NCI-H146 treated with DMSO at 0.1 percent for 48 hours (cell line): Measurements from ENCODE around the gene GNB2.
"Not testable (repeated sequence)": the region's sequence is repeated elsewhere in the genome, so short reads cannot be mapped to it uniquely, and the experiment has no call there.

Experiments used
- DNase-seq: peaks from one replicate; lab custom pipeline; 2025; ENCODE audit not compliant: unreplicated experiment; lab: John Stamatoyannopoulos, UW

The GNB2 gene

DNA sequence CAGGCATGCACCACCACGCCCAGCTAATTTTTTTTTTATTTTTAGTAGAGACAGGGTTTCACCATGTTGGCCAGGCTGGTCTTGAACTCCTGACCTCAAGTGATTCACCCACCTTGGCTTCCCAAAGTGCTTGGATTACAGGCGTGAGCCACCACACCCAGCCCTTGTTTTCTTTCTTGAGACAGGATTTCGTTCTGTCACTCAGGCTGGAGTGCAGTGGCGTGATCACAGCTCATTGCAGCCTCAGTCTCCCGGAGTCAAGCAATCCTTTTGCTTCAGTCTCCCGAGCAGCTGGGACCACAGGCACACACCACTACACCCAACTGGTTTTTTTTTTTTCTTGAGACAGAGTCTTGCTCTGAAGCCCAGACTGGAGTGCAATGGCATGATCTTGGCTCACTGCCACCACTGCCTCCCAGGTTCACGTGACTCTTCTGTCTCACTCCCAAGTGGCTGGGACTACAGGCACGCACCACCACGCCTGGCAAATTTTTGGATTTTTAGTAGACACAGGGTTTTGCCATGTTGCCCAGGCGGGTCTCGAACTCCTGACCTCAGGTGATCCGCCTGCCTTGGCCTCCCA, 11.3 kb upstream of the GNB2 start:
- not testable (repeated sequence) for DNase-seq

DNA sequence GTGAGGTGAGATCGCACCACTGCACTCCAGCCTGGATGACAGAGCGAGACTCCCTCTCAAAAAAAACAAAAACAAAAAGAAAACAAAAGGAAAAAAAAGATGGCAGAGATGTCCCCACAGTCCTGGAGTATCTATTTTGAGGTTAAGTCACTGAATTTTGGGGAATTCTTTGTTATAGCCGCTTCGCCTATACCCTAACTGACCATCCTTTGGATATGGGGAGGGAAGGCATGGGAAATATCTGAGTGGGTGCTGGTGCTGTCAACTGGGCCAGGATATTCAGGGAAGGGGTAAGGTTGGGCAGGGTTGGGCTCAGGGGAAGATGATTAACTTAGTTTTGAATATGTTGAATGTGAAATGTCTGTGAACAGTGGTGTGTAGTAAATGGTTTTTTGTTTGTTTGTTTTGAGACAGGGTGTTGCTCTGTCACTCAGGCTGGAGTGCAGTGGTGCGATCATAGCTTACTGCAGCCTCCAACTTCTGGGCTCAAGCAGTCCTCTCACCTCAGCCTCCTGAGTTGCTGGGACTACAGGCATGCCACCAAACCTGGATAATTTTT, 8.3 kb upstream of the GNB2 start:
- no peak for DNase-seq

DNA sequence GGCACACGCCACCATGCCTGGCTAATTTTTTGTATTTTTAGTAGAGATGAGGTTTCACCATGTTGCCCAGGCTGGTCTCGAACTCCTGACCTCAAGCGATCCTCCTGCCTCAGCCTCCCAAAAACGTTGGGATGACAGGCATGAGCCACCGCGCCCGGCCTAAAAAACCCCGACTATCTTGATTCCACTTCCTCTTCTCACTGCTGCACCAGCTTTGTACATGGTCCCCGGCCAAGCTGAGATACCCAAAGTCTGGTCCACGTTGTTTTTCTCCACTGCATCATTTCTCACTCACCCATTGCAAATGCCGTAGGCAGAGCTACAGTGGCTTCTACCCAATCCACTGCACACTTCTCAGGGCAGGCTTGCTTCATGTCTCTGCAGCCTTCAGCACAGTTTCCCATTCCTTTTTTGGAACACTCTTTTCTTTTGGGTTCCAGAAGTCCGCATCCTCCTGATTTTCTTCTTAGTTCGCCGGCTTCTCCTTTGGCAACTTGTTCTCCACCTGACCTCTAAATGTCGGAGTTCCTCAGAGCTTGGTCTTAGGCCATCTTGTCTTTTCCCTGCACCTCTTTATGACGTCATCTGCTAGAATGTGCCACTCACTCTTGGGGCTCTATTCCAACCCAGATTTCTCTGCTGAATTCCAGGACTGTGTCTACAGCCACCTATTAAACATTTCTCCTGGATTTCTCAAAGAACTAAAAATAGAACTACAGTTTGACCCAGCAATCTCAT, 6.0 kb upstream of the GNB2 start:
- no peak for DNase-seq

DNA sequence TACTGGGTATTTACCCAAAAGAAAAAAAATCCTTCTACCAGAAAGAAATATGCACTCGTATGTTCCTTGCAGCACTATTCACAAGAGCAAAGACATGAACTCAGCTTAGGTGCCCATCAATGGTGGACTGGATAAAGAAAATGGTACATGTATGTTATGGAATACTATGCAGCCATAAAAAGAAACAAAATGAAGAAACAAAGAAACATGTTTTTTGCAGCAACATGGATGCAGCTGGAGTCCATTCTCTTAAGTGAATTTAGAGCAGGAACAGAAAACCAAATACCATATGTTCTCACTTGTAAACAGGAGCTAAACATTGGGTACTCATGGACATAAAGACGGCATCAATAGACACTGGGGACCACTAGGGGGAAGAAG, 5.5 kb upstream of the GNB2 start:
- DNase-seq: no peak

DNA sequence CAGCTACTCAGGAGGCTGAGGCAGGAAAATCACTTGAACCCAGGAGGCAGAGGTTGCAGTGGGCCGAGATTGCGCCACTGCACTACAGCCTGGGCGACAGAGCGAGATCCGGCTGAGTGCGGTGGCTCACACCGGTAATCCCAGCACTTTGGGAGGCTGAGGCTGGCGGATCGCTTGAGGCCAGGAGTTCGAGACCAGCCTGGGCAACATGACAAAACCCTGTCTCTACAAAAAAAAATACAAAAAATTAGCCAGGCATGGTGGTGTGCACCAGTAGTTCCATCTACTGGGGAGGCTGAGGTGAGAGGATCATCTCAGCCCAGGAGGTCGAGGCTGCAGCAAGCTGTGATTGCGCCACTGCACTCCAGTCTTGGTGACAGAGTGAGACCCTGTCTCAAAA, 4.4 kb upstream of the GNB2 start:
- DNase-seq: not testable (repeated sequence)

DNA sequence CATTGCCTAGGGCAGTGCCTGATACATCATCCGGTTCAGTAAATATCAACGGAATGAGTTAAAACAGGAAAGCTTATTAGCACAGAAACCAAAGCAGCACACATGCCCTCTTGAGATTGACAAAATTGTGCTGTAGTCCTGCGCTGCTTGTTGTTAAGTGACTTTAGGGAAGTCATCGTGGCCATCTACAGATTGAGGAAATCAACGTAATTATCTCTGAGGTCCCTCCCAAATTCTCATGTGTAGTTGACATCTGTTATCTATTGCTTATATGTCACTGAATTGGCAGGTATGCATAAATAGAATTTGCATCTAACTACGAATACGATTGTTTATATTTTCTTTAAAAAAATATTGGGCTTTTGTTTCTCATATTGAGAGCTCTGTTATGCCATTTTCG, 3.5 kb upstream of the GNB2 start:
- DNase-seq: no peak

DNA sequence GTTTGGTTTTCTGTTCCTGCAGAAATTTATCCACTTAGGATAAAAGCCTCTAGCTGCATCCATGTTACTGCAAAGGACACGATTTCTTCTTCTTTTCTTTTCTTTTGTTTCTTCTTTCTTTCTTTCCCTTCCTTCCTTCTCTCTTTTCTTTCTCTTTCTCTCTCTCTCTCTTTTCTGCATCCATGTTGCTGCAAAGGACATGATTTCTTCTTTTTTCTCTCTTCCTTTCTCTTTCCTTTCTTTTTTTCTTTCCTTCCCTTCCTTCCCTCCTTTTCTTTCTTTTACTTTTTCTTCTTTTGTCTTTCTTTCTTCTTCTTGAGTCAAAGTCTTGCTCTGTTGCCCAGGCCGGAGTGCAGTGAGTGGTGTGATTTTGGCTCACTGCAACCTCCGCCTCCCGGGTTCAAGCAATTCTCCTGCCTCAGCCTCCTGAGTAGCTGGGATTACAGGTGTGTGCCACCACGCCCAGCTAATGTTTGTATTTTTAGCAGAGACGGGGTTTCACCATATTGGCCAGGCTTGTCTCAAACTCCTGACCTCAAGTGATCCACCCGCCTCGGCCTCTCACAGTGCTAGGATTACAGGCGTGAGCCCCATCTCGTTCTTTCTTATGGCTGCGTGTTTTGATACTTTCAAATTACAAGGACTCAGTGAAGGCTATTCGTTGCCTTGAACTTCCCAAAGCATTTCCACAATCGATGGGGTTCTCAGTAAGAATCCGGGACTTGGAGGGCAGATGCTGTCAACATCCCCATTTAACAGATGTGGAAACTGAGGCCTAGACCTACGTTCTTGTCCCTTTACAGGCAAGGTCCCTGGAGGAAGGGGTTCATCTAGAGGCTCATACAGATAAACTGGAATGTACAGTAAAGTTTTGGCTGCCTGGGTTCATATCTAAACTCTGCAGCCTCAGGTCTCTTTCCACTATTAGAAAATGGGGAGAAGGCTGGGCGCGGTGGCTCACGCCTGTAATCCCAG, 1.9 kb upstream of the GNB2 start:
- DNase-seq: no peak

DNA sequence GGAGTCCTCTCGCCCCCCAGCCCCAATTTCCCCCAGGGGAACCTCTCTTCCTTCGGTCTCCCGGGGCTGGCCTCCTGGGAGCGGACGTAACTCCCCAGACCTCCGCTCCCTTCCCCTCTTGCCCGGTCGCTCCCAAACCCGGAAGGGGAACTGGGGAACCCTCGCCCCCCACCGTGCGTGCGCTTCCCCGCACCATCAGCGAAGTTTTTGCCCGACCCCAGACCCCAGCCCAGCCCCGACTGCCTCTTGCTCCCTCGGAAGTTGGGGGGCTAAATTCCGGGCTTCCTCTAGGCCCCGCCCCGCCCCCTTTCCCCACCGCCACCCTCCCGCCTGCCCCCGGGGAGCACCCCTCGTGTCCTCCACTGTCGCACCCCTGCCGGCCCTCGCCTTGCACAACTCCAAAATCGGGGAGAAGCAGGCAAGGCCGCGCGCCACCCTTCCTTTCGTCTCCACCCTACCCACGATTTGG, 436 bp downstream of the GNB2 start:
- DNase-seq: no peak

DNA sequence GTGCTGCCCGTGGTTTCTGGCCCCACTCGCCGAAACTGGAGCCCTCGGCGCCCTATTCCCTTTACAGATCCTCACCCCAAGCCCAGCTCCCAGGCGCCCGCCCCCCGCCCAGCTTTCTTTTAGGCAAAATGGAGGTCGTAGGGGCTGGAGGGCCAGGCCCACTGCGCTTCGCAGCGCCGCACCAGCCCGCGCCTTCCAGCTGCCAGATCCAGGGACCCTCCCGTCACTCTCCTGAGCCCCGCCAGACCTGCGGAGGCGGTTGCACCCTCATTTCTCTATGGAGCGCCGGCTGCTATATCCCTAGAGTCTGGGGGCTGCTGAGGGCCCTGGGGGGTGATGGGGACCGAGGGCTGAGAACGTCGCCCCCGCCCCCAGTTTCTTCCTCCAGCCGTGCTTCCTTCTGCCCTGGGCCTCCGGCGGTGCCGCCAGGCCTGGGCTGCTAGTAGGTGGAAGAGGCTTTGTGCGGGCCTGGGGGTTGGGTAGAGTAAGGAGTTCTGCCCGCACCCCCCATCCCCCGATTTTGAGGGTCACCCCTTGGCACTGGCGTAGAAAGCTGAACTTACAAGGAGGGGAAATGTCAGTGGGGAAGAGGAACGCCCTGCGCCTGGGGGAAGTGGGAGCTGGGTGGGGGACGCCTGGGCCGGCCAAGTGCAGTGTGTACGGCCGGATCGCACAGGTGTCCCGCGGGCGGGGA, 1.0 kb downstream of the GNB2 start:
- DNase-seq: no peak

DNA sequence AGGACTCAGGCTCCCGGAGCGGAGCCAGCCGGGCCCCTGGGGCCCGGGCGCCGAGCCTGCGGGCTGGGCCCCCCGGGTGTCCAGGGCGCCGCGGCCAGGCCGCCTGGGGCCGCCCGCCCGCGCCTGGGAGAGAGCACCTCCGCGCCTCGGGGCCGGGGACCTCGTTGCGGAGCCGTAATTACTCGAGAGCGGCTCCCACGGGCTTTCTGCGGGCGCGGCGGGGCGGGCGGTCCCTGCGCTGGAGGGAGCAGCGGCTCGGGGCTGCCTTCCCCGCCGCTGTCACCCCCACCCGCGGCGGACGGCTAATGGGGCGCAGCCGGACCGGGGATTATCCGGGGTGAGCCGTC, 1.5 kb downstream of the GNB2 start:
- DNase-seq: no peak

DNA sequence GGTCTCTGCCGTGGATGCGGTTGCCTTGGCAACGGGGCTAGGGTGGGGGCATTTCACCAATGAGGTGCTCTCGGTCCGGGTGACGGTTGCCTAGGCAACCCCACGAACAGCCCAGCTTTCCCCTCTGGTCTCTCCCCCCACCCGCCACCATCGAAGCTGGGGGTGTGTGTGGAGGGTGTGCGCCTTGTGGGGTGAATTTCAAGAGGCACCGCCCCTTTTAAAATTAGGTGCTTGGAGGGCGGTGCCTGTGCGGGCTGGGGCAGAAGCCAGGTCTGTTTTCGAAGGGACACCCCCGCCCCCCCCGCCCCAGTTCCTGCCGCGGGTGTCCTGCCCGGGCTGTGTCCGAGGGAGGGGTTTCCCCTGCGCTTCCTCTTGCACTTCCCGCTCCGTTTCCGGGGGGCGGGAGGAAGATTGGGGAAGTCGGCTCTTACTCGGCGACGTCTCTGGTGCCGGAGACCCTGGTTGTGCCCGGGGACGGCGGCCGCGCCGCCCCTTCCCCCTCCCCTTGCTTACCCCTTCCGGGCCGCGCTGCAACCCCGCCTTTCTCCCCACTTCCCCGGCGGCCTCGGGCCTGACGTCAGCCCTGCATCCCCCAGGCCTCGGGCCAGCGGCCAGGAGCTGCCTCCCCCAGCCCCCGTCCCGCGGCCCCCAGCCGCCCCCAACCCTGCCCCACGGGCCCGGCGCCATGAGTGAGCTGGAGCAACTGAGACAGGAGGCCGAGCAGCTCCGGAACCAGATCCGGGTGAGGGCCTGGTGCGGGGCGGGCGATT, 2.2 kb downstream of the GNB2 start:
- DNase-seq: no peak

DNA sequence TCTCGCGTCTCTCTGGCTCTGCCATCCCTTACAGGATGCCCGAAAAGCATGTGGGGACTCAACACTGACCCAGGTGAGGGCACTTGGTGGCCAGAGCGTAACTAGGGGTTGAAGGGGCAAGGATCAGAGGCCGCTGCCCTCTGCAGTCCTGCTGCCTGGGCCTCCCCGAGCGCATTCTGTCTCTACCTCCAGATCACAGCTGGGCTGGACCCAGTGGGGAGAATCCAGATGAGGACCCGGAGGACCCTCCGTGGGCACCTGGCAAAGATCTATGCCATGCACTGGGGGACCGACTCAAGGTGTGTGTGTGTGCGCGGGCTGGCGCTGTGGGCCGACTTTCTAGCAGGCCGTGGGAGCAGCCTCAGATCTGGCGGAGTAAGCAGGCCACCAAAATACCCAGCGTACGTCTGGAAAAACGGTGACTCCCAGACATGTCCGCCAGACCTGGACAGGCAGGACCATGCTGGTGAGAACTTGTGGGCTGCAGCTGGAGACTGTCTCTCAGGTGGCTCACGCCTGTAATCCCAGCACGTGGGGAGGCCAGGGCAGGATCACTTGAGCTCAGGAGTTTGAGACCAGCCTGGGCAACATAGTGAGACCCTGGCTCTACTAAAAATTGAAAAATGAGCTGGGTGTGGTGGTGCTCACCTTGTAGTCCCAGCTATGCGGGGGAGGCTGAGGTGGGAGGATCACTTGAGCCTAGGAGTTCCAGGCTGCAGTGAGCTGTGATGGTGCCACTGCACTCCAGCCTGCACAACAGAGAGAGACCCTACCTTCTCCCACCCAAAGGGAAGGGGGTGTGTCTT, 3.2 kb downstream of the GNB2 start:
- DNase-seq: no peak

DNA sequence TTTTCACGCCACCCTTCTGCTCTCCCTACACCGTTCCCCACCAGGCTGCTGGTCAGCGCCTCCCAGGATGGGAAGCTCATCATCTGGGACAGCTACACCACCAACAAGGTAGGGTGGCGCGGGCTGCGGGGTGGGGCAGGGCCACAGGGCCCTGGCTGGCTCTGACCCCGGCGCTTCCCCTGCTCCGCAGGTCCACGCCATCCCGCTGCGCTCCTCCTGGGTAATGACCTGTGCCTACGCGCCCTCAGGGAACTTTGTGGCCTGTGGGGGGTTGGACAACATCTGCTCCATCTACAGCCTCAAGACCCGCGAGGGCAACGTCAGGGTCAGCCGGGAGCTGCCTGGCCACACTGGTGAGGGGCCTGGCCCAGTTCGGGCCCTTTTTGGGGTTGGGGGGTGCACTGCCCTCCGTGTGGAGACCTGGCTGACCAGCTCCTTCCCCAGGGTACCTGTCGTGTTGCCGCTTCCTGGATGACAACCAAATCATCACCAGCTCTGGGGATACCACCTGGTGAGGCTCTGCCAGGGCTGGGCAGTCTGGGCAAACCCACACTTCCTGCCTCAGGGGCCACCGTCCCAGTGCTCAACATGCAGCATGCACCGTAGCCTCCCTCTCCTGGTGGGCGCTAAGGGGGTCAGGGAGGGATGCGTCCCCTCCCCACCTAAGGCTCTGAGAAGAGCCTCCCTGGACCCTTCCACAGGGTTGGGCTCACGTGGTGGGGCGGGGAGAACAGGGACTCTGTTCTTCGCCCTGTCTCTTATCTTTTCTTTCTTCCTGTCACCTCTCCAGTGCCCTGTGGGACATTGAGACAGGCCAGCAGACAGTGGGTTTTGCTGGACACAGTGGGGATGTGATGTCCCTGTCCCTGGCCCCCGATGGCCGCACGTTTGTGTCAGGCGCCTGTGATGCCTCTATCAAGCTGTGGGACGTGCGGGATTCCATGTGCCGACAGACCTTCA, 4.0 kb downstream of the GNB2 start:
- DNase-seq: no peak

DNA sequence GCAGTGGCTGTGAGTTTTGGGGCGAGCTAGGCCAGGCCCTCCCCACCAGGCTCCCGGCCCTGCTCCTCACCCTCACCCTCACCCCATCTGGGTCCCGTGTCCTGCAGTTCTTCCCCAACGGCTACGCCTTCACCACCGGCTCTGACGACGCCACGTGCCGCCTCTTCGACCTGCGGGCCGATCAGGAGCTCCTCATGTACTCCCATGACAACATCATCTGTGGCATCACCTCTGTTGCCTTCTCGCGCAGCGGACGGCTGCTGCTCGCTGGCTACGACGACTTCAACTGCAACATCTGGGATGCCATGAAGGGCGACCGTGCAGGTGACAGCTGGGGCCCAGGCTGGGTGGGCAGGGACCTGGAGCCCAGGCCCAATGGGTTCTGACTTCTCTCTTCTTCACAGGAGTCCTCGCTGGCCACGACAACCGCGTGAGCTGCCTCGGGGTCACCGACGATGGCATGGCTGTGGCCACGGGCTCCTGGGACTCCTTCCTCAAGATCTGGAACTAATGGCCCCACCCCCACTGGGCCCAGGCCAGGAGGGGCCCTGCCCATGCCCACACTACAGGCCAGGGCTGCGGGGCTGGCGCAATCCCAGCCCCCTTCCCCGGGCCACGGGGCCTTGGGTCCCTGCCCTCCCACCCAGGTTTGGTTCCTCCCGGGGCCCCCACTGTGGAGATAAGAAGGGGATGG, 4.9 kb downstream of the GNB2 start:
- no peak for DNase-seq

DNA sequence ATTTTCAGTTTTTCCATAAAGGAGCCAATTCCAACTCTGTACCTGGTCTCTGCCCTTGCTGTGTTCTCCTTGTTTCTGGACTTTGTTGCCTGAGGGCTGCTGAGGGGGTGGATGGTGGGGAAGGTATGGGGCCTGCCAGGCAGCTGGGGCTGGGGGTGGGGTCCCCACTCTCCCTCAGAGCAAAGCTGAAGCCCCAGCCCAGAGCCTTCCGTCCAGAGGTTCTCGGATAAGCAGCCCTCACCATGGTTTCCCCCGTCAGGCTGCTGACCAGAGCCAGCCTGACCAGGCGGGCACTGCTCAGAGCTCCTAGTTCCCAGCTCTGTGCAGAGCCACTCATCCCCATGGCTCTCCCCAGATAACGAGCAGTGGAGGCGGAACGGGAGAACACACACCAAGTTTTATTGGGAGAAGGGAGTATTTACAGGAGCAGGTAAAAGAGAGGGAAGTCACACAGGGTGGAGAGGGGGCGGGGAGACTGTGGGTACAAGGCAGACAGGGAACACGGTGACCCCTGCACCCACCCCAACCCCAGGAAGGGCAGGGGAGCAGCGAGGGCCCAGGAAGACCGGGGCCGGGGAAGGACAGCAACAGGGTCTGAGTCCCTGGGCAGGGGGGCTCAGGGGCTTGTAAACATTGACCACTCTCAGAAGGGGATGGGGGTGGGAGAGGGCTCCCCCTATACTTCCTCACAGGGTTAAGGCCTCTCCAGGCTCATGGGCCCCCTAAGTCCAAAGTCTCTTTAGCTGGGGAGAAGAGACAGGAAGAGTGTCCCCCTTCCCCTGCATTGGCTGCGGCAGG, 5.8 kb downstream of the GNB2 start:
- DNase-seq: no peak

DNA sequence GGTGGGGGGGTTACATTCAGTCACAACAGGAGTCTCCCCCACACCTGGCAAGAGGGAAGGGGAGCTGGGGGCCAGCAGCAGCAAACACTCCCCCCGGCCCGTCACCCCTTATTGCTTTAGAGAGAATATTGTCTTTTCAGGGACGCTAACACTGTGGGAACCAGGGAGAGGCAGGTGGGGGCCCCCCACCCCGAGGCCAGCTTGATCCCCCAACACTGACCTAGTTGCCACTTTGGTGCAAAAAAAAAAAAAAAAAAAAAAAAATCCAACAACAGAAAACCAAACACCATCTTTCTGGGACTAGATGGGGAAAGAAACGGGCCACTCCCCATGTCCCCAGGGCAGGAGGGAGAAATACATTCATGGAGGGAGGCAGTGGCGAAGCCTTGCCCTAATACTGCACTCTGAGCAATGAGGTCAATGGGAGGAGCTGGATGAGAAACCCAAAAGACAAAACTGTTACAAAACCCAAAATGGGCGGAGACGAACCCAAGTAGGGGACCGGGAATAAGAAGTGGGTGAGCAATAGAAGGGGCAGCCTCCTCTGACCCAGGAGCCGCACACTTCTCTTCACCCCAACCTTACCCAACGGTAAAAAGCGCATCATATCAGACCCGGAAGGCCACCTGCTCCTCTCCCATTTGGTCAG, 6.5 kb downstream of the GNB2 start:
- DNase-seq: no peak
